Measurements from ENCODE around the gene GARRE1.
A peak's percentile ranks its signal among the peaks of the same experiment; 100 is the strongest.
"Not testable (repeated sequence)": the region's sequence is repeated elsewhere in the genome, so short reads cannot be mapped to it uniquely, and the experiment has no call there.

Gene GARRE1

GRCh38 chr19:34254046-34254697 lies at the start of gene GARRE1:
Gene GARRE1, plus strand, starts transcription at chr19:34254554. Its CDS starts 45,920 bp downstream, at chr19:34300474.
- peak; percentile 84 to 85 for DNase-seq

GRCh38 chr19:34205324-34205723 lies 49.0 kb upstream of the GARRE1 start:
- not testable (repeated sequence) for DNase-seq

- no peak for DNase-seq
Measured at GRCh38 chr19:34208291-34208884, 46.0 kb upstream of the GARRE1 start.

GRCh38 chr19:34209726-34210125 lies 44.6 kb upstream of the GARRE1 start:
- no peak for DNase-seq

- no peak for DNase-seq
Measured at GRCh38 chr19:34213283-34213682, 41.1 kb upstream of the GARRE1 start.

GRCh38 chr19:34214040-34214439 lies 40.3 kb upstream of the GARRE1 start:
- no peak for DNase-seq

- no peak for DNase-seq
Measured at GRCh38 chr19:34215006-34215665, 39.2 kb upstream of the GARRE1 start.

- no peak for DNase-seq
Measured at GRCh38 chr19:34215666-34216038, 38.7 kb upstream of the GARRE1 start.

GRCh38 chr19:34216745-34217219 lies 37.6 kb upstream of the GARRE1 start:
- not testable (repeated sequence) for DNase-seq

GRCh38 chr19:34217952-34218817 lies 36.2 kb upstream of the GARRE1 start:
- peak; percentile 73 to 77 for DNase-seq

GRCh38 chr19:34218818-34219164 lies 35.6 kb upstream of the GARRE1 start:
- no peak for DNase-seq

GRCh38 chr19:34220472-34221063 lies 33.8 kb upstream of the GARRE1 start:
- peak; percentile 63 to 68 for DNase-seq

GRCh38 chr19:34222386-34222785 lies 32.0 kb upstream of the GARRE1 start:
- no peak for DNase-seq

GRCh38 chr19:34224996-34225658 lies 29.2 kb upstream of the GARRE1 start:
- DNase-seq = no peak

- DNase-seq = no peak
Measured at GRCh38 chr19:34225659-34226015, 28.7 kb upstream of the GARRE1 start.

- DNase-seq = no peak
Measured at GRCh38 chr19:34226036-34226435, 28.3 kb upstream of the GARRE1 start.

GRCh38 chr19:34228347-34228746 lies 26.0 kb upstream of the GARRE1 start:
- no peak for DNase-seq

GRCh38 chr19:34228762-34229161 lies 25.6 kb upstream of the GARRE1 start:
- DNase-seq = no peak

GRCh38 chr19:34229721-34230120 lies 24.6 kb upstream of the GARRE1 start:
- DNase-seq = no peak

GRCh38 chr19:34230820-34231219 lies 23.5 kb upstream of the GARRE1 start:
- no peak for DNase-seq

GRCh38 chr19:34231439-34231838 lies 22.9 kb upstream of the GARRE1 start:
- DNase-seq = no peak

Data from CD4-positive, alpha-beta T cell treated with Interleukin-4 for 1 hour (primary cell).